ENCODE results near the gene FGF11.
A peak's percentile ranks its signal among the peaks of the same experiment; 100 is the strongest.

FGF11 gene

GRCh38 chr17:7394452-7395191 is 44.7 kb upstream of the FGF11 start, which contains the start of gene PLSCR3:
TSS of gene PLSCR3 (minus strand) at chr17:7394525. CDS start at chr17:7394110, 415 bp downstream.
- DNase-seq (ENCODE audit: low spot score): peak; percentile 99
- TF ChIP-seq CTCF (IDR thresholded peaks at IDR 0.05; ENCODE audit: extremely low read depth, insufficient read depth, missing control alignments): peak; percentile 26
- in situ Hi-C loops (cut with MboI; ENCODE audit: low pct_unique_long_range_greater_than_20kb, low sequenced_read_pairs, unreplicated experiment): no loop called here

- no peak for DNase-seq (ENCODE audit: low spot score)
- no peak for TF ChIP-seq CTCF (IDR thresholded peaks at IDR 0.05; ENCODE audit: extremely low read depth, insufficient read depth, missing control alignments)
Observed at GRCh38 chr17:7396147-7396546, 43.2 kb upstream of the FGF11 start.

GRCh38 chr17:7398612-7399011 is 40.7 kb upstream of the FGF11 start:
- in situ Hi-C loops (cut with MboI; ENCODE audit: low pct_unique_long_range_greater_than_20kb, low sequenced_read_pairs, unreplicated experiment): no loop called here
- DNase-seq (ENCODE audit: low spot score): no peak
- TF ChIP-seq CTCF (IDR thresholded peaks at IDR 0.05; ENCODE audit: extremely low read depth, insufficient read depth, missing control alignments): no peak

More at GRCh38 chr17:7396147-7396546, 43.2 kb upstream of the FGF11 start:
- in situ Hi-C loops (cut with MboI; ENCODE audit: low pct_unique_long_range_greater_than_20kb, low sequenced_read_pairs, unreplicated experiment): no loop called here

GRCh38 chr17:7403043-7403726 is 36.1 kb upstream of the FGF11 start:
- TF ChIP-seq CTCF (IDR thresholded peaks at IDR 0.05; ENCODE audit: extremely low read depth, insufficient read depth, missing control alignments): no peak
- DNase-seq (ENCODE audit: low spot score): no peak
- in situ Hi-C loops (cut with MboI; ENCODE audit: low pct_unique_long_range_greater_than_20kb, low sequenced_read_pairs, unreplicated experiment): no loop called here

- no peak for DNase-seq (ENCODE audit: low spot score)
- TF ChIP-seq CTCF (IDR thresholded peaks at IDR 0.05; ENCODE audit: extremely low read depth, insufficient read depth, missing control alignments): no peak
- in situ Hi-C loops (cut with MboI; ENCODE audit: low pct_unique_long_range_greater_than_20kb, low sequenced_read_pairs, unreplicated experiment): no loop called here
Observed at GRCh38 chr17:7403727-7403976, 35.7 kb upstream of the FGF11 start.

GRCh38 chr17:7403977-7404736 is 35.2 kb upstream of the FGF11 start, which contains the start of gene TMEM256:
TSS of gene TMEM256 (minus strand) at chr17:7404097. CDS start at chr17:7404084, 13 bp downstream.
- in situ Hi-C loops (cut with MboI; ENCODE audit: low pct_unique_long_range_greater_than_20kb, low sequenced_read_pairs, unreplicated experiment): no loop called here
- TF ChIP-seq CTCF (IDR thresholded peaks at IDR 0.05; ENCODE audit: extremely low read depth, insufficient read depth, missing control alignments): no peak

More at GRCh38 chr17:7403977-7404736, 35.2 kb upstream of the FGF11 start, which contains the start of gene TMEM256:
- peak; percentile 97 for DNase-seq (ENCODE audit: low spot score)
